ENCODE results near the gene OXCT1.
"Not testable (repeated sequence)": the region's sequence is repeated elsewhere in the genome, so short reads cannot be mapped to it uniquely, and the experiment has no call there.

OXCT1 gene

DNA sequence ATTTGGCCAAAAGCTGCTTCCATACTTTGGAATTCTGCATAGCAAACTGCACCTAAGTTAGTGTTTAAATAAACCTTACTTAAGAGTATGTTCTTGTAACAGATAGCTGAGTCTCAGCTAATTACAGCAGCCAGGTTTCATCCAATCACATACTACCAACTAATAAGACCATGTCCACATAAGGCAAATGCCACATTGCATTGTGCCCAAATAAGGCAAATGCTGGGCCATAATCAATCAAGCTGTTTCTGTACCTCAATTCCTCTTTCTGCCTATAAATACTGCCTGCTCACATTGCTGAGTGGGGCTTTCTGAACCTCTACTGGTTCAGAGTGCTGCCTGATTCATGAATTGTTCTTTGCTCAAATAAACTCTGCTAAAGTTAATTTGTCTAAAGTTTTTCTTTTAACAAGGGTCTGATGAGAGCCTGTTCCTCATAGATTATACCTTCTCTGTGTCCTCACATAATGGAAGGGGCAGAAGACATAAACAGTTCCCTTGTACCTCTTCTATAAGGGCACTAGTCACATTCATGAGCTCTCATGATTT lies 4.4 kb upstream of the OXCT1 start:
- no peak for DNase-seq (ENCODE audit: low read depth, low spot score)

DNA sequence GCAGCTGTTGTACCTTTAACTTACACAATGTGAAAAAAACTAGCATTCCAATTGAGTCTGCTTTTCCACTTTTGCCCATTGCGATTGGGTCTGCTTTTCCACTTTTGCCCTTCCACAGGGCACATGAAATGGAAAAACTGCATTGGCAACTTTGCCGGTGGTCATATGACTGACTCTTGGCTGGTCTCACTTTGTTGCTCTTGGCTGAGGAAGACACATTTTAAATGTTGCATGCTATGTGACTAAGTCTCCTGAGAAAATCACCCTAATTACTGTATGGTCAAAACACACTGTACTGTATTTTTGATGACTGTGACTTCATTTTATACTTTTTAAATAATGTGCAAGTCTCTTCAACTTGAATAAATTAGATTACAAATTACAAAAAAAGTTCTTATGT lies 1.6 kb upstream of the OXCT1 start:
- DNase-seq (ENCODE audit: low read depth, low spot score), result no peak

DNA sequence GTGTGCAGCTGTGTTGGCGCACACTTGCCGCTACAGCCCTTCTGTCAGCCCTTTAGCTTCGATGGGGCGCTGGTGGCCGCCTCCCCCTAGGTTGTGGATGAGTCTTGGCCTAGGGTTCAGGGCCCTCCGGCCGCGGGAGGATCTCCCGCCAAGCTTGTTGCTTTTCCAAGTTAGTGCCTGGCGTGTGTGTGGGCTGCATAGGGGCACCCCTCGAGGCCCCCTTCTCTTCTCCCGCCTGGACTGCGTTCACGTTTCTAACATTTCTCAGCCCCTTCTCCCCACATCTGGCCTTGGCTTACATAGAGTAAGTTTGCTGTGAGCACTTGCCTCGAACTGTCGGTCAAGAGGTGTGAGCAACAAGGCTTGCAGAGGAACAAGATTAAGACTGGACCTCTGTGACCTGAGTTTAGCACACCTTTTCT lies 413 bp upstream of the OXCT1 start:
- DNase-seq (ENCODE audit: low read depth, low spot score), result no peak

DNA sequence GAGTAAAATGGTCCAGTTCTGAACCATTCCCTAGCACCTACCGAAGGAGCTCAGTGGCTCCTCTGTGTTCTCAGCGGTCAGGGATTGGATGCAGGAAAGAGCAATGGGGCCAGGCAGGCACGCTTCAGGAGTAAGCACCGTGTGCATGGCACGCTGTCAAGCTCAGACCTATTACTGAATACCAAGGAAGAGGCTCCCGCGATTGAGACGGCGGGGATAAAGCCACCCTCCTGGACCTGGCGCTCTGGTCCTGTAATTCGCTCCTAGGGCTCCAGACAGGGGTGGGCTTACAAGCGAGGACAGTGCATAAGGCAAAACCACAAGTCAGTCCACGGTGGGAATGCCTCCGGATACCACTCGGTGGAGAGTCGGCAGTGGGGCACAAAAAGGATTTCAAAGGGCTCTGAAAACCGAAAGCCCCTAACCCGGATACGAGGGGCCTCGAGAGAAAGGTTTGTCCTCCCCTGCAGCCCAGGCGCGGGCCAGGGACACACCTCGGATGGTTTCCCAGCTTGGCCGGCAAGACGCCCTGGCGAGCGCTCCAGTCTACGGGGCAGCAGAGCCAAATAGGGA lies 988 bp downstream of the OXCT1 start:
- no peak for DNase-seq (ENCODE audit: low read depth, low spot score)

DNA sequence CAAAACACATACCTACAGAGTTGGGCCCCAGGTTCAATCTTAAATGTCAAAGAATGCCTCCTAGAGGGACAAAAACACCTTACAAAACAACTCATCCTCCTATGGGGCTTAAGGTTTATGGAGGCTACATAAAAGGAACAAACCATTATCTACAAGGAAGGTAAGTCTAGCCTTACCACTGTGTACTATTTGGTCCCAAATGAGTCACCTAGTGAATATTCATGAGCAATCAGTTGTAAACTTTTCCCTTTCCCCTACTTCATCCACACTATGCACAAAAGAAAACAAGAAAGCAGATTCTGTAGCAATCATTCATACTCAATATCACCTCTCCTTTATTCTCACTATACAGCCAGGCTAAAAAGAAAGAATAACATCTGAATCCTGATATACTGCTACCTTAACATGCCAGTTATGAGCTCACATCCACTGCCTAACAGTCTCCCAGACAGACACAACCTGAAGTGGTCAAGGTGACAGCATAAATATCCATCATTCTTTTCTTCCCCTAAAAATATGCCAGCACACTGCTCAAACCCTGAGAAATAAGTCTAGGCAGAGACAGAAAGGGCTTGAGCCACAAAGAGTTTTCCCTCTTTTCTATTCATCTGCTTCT lies 6.2 kb downstream of the OXCT1 start:
- DNase-seq (ENCODE audit: low read depth, low spot score), result no peak

DNA sequence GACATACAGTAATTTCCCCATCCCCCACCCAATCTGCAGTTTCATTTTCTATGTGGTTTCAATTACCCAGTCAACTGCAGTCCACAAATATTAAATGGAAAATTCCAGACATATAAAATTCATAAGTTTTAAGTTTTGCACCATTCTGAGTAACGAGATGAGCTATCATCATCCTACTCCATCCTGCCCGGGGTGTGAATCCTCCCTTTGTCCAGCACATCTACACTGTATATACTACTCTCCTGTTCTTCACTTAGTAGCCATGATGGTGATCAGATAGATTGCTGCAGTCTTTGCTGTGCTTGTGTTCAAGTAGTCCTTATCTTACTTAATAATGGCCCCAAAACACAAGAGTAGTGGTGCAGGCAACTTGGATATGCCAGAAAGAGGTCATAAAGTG lies 11.3 kb downstream of the OXCT1 start:
- DNase-seq (ENCODE audit: low read depth, low spot score), result no peak

DNA sequence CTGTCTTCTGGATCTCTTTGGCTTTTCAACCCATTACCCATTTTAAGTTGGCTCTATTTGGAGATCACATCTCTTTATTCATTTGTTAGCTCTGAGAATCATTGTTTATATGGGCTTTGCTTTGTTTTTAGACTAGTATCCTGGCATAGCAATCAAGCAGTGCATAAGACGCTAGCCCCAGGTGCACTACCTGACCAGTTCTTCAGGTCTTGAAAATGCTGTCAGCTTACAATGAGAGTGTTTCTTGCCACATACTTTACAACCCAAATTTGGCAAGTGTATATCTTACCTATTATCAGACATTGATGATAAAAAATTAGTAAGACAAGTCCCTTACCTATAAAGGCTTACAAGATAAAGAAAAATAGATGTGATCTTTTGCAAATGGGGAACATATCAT lies 12.2 kb downstream of the OXCT1 start:
- no peak for DNase-seq (ENCODE audit: low read depth, low spot score)

DNA sequence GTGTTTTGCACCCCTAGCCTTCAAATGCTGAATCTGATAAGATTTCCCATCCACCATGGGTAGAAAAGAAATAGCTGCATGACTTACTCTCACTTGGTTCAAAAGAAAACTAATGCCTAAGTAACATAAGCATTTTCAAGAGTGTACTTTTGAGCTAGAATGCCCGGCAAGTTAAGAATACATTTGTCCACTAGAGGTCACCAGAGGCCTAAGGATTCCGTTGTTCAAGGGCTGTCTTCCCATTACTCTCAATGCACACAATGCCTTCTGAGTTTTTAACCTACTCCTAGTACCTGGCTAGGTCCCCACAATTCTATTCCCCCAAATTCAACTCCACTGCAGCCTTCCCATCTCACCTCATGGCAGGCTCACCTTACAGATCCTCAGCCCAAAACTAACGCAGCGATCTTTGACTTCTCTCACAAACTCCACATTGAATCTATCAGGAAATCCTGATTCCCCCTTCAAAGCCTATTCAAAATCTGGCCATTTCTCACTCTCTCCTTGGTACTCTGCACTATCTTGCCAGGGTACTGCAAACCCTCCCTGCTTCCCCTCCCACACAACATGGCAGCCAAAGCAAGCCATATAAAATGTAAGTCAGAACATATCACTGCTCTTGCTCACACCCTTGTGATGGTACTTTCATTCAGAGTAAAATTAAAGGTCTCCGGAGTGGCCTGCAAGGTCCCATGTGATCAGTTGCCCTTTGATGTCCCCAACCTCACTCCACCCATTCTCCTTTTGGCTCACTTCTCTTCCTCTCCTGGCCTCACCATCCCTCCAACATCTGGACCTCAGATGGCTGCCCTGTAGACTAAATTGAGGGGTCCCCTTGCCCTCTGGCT lies 13.4 kb downstream of the OXCT1 start:
- DNase-seq (ENCODE audit: low read depth, low spot score), result no peak

DNA sequence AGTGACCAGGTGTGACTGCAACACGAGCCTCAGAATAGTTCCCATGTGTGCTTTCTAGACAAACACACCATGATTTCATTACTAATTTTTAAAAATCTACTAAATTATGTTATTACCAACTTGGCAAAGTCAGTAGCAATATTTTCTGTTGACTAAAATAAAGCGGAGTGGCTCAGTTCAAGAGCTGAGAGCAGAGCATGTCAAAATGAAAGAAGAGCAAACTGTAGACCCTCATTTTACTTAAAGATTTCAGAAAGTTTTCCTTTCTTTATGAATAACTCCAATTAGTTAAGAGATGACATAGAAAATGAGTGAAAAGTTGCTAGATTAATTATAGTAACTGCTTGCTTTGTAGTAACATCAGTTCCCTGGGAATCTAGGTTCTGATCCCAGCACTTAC lies 17.9 kb downstream of the OXCT1 start:
- no peak for DNase-seq (ENCODE audit: low read depth, low spot score)

DNA sequence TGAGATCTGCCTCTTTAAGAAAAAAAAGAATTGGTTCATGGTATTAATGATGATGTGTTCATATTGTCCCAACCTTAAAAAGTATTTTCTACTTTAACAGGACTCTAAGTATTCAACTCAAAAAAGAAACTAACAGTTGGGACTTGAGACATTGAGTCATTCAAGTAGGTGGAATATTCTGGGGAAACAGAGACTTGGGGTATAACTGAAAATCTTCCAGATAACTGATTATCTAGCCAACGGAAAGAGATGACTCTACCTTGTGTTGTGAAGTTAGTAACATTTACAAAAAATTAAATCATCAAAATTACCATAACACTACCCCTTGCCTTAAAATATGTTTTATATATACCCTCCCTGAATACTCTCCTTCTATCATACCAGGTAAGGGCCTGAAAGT lies 19.1 kb downstream of the OXCT1 start:
- DNase-seq (ENCODE audit: low read depth, low spot score), result no peak

DNA sequence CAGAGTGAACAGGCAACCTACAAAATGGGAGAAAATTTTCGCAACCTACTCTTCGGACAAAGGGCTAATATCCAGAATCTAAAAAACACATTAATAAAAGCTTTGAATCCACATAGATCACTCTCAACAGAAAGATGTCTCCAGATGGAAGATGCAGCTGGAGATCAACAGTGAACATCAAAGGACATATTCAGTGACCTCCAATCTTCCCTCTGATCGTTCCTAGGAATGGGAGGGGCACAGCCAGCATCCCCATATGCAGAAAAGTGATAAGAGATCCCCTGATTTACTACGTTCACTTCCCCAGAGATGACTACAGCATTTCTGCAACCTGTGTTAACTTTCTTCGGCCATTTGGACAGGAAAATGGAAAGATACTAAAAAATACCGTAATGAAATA lies 21.2 kb downstream of the OXCT1 start:
- DNase-seq (ENCODE audit: low read depth, low spot score), result no peak

DNA sequence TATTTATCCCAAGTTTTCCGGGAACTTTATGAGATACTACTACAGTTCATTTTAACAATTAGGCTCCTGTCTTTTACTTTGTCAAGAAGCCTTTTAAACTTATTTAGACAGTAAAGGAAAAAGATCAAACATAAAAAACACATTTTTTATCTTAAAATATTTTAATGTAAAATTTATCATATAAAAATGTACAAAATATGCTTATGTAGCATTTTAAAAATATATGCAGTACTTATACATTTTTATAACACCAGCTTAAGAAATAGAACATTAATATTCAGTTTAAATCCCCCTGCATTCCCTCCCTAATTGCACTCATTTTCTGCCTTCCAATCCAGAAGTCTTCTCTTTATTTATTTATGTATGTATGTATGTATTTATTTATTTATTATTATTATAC lies 24.5 kb downstream of the OXCT1 start:
- not testable (repeated sequence) for DNase-seq (ENCODE audit: low read depth, low spot score)

DNA sequence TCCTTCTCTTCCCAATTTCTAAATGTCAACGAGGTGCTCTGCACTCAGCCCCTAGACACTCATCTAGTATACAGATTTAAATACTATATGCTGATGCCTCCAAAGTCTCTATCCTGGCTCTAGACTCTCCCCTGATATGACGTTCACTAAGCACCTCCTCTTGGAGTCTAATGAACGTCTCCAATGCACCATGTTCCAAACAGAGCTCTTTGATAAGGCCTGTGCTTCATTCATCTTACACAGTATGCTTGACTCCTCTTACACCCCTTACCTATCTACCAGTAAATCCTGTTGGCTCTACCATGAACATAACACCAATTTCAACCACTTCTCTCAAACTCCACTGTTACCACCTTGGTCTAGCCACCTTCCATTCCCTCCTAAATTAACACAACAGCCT lies 25.7 kb downstream of the OXCT1 start:
- no peak for DNase-seq (ENCODE audit: low read depth, low spot score)

DNA sequence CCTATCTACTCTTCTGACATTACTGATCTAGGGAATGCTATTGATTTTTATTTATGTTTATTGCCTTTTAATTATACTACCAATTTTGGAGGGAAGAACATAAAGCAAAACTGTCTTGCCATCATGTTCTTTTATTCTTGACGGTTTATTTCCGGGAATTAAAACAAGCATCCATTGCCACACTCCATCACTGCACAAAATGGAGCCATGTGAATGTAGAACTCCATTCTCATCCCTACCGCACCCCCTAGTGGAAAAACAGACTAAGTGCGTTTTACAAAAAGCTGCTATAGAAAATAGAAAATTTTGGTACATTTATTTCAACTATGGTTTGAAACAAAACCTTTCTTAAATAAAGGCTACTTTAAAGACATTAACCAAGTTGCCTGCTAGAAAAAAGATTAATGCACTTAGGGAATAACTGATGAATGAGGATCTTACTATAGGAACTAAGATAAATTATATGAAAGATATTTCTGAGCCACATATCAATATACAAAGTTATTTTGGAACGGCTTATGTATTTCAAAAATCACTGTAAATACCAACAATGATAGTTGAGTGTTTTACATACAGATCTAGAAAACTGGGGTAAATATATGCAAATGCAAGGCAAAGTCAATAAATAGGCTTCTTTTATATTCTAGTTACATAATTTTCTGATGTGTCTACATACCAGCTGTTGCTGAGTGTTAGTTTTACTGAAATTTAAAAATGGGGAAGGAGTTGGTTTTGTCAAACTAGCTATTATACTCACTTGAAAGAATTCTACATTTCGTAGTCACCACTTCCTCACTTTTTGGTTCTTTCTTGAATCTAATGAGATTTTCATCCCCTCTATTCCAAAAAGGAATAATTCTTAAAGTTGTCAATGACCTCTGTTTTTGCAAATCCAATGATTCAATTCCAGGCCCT lies 26.5 kb downstream of the OXCT1 start:
- no peak for DNase-seq (ENCODE audit: low read depth, low spot score)

DNA sequence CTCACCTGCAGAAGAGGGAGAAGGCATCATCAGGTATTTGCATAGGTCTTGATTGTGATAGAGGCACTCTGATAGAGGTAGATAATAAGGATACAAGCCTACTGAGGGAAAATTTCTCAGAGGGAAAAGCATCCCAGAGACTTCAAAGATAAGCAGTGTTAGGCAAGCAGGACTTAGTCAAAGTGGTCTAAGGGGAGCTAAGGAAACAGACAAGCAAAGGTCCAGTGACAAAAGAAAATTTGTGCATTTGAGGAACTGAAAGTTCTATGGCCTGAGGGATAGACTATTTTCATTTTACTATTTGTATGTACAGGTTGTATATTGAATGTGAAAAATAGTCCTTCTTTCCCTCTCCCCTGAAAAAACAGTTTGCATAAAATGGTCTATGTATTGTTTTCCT lies 27.4 kb downstream of the OXCT1 start:
- DNase-seq (ENCODE audit: low read depth, low spot score), result no peak

DNA sequence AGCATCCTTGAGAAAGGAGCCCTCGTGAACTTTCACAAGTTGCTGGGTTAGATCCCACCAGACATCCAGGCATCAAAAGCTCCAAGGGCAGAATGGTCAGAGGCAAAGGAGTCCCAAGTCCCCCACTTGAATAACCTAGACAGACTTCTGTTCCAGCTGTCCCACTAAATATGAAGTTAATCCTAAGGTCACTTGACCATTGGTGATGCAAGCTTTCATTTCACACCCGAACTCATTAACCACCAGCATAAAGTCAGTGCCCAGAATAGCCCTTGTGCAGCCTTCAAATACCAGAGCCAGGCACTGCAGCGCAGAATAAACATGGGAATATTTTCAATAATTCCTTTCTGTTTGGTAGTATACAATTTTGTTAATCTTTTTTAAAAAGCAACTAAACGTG lies 28.9 kb downstream of the OXCT1 start:
- no peak for DNase-seq (ENCODE audit: low read depth, low spot score)

DNA sequence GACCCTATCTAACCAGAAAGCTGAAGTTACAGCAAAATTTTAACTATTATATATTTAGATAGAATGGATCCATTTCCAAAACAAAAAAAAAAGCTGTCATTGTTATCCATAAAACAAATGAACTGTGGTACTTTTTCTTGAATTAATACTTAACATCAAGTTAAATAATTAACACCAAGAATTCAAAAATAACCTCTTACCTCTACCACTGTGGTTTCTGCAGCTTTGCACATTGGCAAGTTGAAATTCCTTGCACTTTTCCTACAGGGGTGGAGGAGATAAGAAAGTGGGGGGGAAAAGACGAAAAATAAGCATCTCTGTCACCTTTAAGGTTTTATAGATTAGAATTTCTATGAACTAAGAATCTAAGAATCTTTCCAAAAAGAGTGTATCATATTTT lies 30.0 kb downstream of the OXCT1 start:
- DNase-seq (ENCODE audit: low read depth, low spot score), result no peak

DNA sequence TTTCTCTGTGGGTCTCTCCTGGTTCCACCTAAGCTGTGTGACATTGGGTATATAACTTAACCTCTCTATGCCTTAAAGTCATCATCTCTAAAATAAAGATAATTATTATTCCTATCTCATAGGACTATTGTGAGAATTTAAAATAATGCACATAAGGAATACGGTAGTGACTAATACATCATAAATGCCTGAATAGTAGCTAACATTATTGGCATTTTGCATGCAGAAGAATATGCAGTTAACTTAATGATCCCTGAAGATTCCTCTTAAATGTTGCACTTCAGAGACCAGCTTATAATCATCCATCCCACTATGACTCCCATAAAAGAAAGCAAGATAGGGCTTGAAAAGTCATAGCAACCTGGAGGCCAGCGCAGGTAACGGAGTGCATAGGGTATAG lies 32.4 kb downstream of the OXCT1 start:
- DNase-seq (ENCODE audit: low read depth, low spot score), result no peak

DNA sequence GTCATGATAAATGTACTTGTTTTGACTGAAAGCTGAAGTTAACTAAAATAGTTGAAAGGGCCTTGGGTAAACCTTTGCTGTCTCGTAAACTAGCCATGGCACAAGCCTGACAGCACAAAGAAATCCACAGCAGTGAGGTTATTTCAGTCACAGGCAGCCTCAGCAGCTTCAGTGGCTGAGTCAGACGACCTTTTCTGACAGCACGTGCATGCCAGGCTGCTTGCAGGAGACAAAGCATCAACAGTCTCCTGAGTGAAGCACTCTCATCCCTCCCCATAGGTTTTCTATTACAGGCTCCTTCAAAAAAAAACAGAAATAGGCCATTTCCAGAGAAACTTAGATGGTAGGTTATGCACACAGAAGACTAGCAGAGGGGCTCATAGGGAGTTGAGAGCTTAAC lies 34.6 kb downstream of the OXCT1 start:
- DNase-seq (ENCODE audit: low read depth, low spot score), result no peak

DNA sequence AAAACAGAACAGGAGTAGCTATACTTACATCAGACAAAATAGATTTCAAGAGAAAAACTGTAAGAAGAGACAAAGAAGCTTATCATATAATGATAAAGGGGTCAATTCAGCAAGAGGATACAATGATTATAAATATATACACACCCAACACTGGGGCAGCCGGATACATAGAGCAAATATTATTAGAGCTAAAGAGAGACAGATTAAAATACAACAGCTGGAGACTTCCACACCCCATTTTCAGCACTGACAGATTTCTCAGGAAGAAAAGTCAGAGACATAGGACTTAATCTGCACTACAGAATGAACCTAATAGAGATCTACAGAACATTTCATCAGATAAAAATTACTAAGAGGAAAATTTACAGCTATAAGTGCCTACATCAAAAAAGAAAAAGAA lies 35.7 kb downstream of the OXCT1 start:
- DNase-seq (ENCODE audit: low read depth, low spot score), result no peak

DNA sequence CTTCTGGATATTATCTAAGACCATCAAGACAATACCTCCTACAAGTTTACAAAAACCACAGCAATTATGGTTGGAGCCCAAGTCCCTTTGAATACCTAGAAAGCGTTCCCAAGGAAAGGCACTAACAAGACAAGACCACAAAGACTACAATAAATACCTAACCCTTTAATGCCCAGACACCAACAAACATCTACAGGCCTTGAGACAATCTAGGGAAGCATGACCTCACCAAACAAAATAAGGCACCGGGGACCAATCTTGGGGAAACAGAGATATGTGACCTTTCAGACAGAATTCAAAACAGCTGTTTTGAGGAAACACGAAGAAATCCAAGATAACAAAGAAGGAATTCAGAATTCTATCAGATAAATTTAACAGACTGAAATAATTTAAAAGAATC lies 37.8 kb downstream of the OXCT1 start:
- DNase-seq (ENCODE audit: low read depth, low spot score), result no peak

DNA sequence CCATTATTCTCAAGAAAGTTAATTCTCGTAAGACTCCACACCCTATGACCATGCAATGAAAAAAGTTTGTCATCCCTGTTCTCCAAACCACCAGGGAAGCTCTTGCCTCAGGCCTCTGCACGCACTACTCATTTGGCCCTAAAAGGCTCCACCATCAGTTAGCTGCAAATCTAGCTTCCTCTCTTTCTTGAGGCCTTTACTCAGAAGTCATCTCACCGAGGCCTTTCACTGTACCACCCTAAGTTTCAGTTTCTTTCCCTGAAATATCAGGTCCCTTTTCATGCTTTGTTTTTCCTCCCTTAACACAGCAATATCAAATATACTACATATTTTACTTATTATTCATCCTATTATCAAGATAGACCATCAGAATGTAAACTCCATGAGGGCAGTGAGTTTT lies 39.1 kb downstream of the OXCT1 start:
- no peak for DNase-seq (ENCODE audit: low read depth, low spot score)

Measured in iPS DF 19.7 (cell line).